Measurements from ENCODE around the gene BCCIP. TPM values are rescaled to one million over a fixed set of nuclear protein-coding genes. Genes with fewer than 3 reads are reported as not detected.
A peak's percentile ranks its signal among the peaks of the same experiment; 100 is the strongest.

BCCIP gene
- 28.0 and 34.2 TPM in 2 replicates for polyA plus RNA-seq (2012; rRNA removed)
- 44.6 and 71.0 TPM in 2 replicates for polyA plus RNA-seq (2012; cell fraction: cytosol; rRNA removed)
- 14.2 and 22.7 TPM in 2 replicates for polyA plus RNA-seq (2012; cell fraction: nucleus; rRNA removed)

- Histone ChIP-seq H3F3A (replicated peaks; ENCODE audit: insufficient read depth) (no peaks in the 10 kb centered on the region), H3K27me3 (ENCODE audit: insufficient read depth) (no peaks in the 10 kb centered on the region), H3K27ac (ENCODE audit: low read depth in 2 of 2, low read length in 1 of 2) (peak within 1 kb of the TSS; percentile 88 to 99), H3K9me2 (no peaks in the 10 kb centered on the region), H3K9ac (peak within 1 kb of the TSS; percentile 90), H3K79me2 (ENCODE audit: insufficient read depth) (peaks cover 66% of the 10 kb centered on the region), H2AFZ (ENCODE audit: low read depth) (peak within 1 kb of the TSS; percentile 92), H3K4me2 (peak within 1 kb of the TSS; percentile 95), H3K4me1 (ENCODE audit: control insufficient read depth in 1 of 2, insufficient read depth in 2 of 2, low read depth in 1 of 2, low read length in 1 of 2) (peaks cover 5 to 18% of the 10 kb centered on the region in 2 experiments; a peak in 3 of 4 replicates), H3K9me3 (no peaks in the 10 kb centered on the region), H4K20me1 (ENCODE audit: insufficient read depth) (no peaks in the 10 kb centered on the region; the same call in 1 of the 2 replicates), H3K4me3 (ENCODE audit: low read depth in 2 of 2, low read length in 1 of 2) (peak within 1 kb of the TSS; percentile 96 to 99), H3K36me3 (replicated peaks in 1 of 2; ENCODE audit: control insufficient read depth in 1 of 2, insufficient read depth in 2 of 2, low read length in 1 of 2) (peaks cover 21 to 23% of the 10 kb centered on the region in 2 experiments)
- ChIA-PET CTCF (interaction anchor here (0.8 kb wide), 1 partner anchor 51 kb away, joined by 3 read pairs; no protein-coding TSS in a partner anchor), POLR2A (interaction anchor here (1.4 kb wide), 1 partner anchor 104 kb away, joined by 3 read pairs; the partner anchor contains the start of gene EDRF1)
- 0% methylated on average over 40 of the region's 74 CpGs for WGBS (ENCODE audit: low lambda C conversion rate)
- DNase-seq = peak; percentile 98
- no peak for TF ChIP-seq ELF1 (IDR thresholded peaks at IDR 0.05)
- no peak for TF ChIP-seq FOXM1 (IDR thresholded peaks at IDR 0.05; ENCODE audit: low read depth)
- peak; percentile 72 for TF ChIP-seq POLR2AphosphoS5 (IDR thresholded peaks at IDR 0.05; ENCODE audit: low read depth, low read length)
- TF ChIP-seq NRF1 (IDR thresholded peaks at IDR 0.05; ENCODE audit: low read depth, low read length) = peak; percentile 79
- TF ChIP-seq RXRA (IDR thresholded peaks at IDR 0.05; ENCODE audit: borderline replicate concordance, low read depth) = no peak
- TF ChIP-seq JUND (IDR thresholded peaks at IDR 0.05) = no peak
- 0 out of 2 replicates have a peak, but pooled peaks have one; percentile 21 for TF ChIP-seq REST (IDR thresholded peaks at IDR 0.05; ENCODE audit: low read depth, low read length)
- 0 out of 2 replicates have a peak, but pooled peaks have one; percentile 28 for TF ChIP-seq SIN3A (IDR thresholded peaks at IDR 0.05; ENCODE audit: borderline replicate concordance, low read depth, low read length)
- TF ChIP-seq TAF1 (IDR thresholded peaks at IDR 0.05; ENCODE audit: borderline replicate concordance, low read depth, low read length) = peak; percentile 85
- peak; percentile 38; the same call in 1 of the 2 replicates for TF ChIP-seq GABPA (IDR thresholded peaks at IDR 0.05; ENCODE audit: low read depth)
- TF ChIP-seq NFIC (IDR thresholded peaks at IDR 0.05; ENCODE audit: borderline replicate concordance) = no peak
- TF ChIP-seq EP300 (IDR thresholded peaks at IDR 0.05; ENCODE audit: borderline replicate concordance in 1 of 2, low read depth in 1 of 2, low read length in 1 of 2) = peak in 1 of 2 experiments; percentile 57; a peak in 1 of 4 replicates
- no peak for TF ChIP-seq TEAD4 (IDR thresholded peaks at IDR 0.05; ENCODE audit: borderline replicate concordance, insufficient read depth)
- TF ChIP-seq EZH2phosphoT487 (IDR thresholded peaks at IDR 0.05; ENCODE audit: borderline replicate concordance, low read depth) = no peak
- no peak for TF ChIP-seq GATA2 (CRISPR knock-in tag; IDR thresholded peaks at IDR 0.05)
- TF ChIP-seq SMC3 (IDR thresholded peaks at IDR 0.05; ENCODE audit: low read depth, low read length) = no peak
- TF ChIP-seq, protein P1, sequence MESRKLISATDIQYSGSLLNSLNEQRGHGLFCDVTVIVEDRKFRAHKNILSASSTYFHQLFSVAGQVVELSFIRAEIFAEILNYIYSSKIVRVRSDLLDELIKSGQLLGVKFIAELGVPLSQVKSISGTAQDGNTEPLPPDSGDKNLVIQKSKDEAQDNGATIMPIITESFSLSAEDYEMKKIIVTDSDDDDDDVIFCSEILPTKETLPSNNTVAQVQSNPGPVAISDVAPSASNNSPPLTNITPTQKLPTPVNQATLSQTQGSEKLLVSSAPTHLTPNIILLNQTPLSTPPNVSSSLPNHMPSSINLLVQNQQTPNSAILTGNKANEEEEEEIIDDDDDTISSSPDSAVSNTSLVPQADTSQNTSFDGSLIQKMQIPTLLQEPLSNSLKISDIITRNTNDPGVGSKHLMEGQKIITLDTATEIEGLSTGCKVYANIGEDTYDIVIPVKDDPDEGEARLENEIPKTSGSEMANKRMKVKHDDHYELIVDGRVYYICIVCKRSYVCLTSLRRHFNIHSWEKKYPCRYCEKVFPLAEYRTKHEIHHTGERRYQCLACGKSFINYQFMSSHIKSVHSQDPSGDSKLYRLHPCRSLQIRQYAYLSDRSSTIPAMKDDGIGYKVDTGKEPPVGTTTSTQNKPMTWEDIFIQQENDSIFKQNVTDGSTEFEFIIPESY (IDR thresholded peaks at IDR 0.05; ENCODE audit: borderline replicate concordance, low read depth) = no peak
- TF ChIP-seq IRF3 (IDR thresholded peaks at IDR 0.05; ENCODE audit: low read depth, low read length) = no peak
- peak; percentile 88 for TF ChIP-seq MXI1 (IDR thresholded peaks at IDR 0.05; ENCODE audit: low read depth, low read length)
- TF ChIP-seq, protein P2, sequence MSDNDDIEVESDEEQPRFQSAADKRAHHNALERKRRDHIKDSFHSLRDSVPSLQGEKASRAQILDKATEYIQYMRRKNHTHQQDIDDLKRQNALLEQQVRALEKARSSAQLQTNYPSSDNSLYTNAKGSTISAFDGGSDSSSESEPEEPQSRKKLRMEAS (IDR thresholded peaks at IDR 0.05; ENCODE audit: low read depth) = peak; percentile 70
- TF ChIP-seq MEF2A (IDR thresholded peaks at IDR 0.05; ENCODE audit: borderline replicate concordance, low read depth) = no peak
- no peak for TF ChIP-seq RAD21 (IDR thresholded peaks at IDR 0.05; ENCODE audit: low read length)
- TF ChIP-seq, protein P3, sequence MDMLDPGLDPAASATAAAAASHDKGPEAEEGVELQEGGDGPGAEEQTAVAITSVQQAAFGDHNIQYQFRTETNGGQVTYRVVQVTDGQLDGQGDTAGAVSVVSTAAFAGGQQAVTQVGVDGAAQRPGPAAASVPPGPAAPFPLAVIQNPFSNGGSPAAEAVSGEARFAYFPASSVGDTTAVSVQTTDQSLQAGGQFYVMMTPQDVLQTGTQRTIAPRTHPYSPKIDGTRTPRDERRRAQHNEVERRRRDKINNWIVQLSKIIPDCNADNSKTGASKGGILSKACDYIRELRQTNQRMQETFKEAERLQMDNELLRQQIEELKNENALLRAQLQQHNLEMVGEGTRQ (IDR thresholded peaks at IDR 0.05; ENCODE audit: borderline replicate concordance, low read depth, low read length) = no peak
These were observed at the start of gene BCCIP, which contains the start of gene UROS for GRCh38 chr10:125822878-125823662. BCCIP (plus strand) TSS chr10:125823546; CDS start chr10:125823558, 12 bp downstream. UROS (minus strand) TSS chr10:125823258; CDS start chr10:125816499, 6,759 bp downstream.
